Subcutaneous abdominal adipose tissue (tissue), 5 donors: ENCODE data around the gene SETD6.

ENCODE experiments used
- H3K27ac ChIP-seq: one replicate; pipeline ENCODE4 v1.7.0; 2013; ENCODE audit warnings: low read depth, mild to moderate bottlenecking, inconsistent platforms, low read length, moderate library complexity
- H3K27me3 ChIP-seq, 5 donors: one replicate each; pipeline ENCODE4 v1.7.0; 2013; ENCODE audit warnings: low read length in 5 of 5, inconsistent platforms in 1 of 5; ENCODE audit not compliant: control insufficient read depth in 5 of 5, insufficient read depth in 4 of 5
- H3K36me3 ChIP-seq, 5 donors: one replicate each; pipeline ENCODE4 v1.7.0; 2013; ENCODE audit warnings: low read length in 5 of 5; ENCODE audit not compliant: control insufficient read depth in 5 of 5, insufficient read depth in 5 of 5
- H3K4me1 ChIP-seq, 5 donors: one replicate each; pipeline ENCODE4 v1.7.0; 2013; ENCODE audit warnings: low read length in 5 of 5, mild to moderate bottlenecking in 3 of 5, moderate library complexity in 1 of 5; ENCODE audit not compliant: control insufficient read depth in 5 of 5, insufficient read depth in 5 of 5
- H3K4me3 ChIP-seq, 5 donors: one replicate each; pipeline ENCODE4 v1.7.0; 2013; ENCODE audit warnings: low read length in 5 of 5, low read depth in 1 of 5
- H3K9ac ChIP-seq, 5 donors: one replicate each; pipeline ENCODE4 v1.7.0; 2013; ENCODE audit warnings: low read length in 5 of 5, mild to moderate bottlenecking in 4 of 5, moderate library complexity in 3 of 5
- H3K9me3 ChIP-seq, 5 donors: one replicate each; pipeline ENCODE4 v1.7.0; 2013; ENCODE audit warnings: low read length in 5 of 5; ENCODE audit not compliant: control insufficient read depth in 5 of 5
- donor health status: healthy.
- donor health status: healthy.
- donor health status: healthy.
- donor health status: healthy.
- donor health status: healthy.

Gene SETD6

GRCh38 chr16:58500430-58501241 is 14.7 kb upstream of the SETD6 start:
- H3K36me3 ChIP-seq = no peaks in the 10 kb centered on the region
- H3K27ac ChIP-seq = no peak overlapping the region
- peaks cover 38 to 69% (median 53%) of the 10 kb centered on the region in 5 donors for H3K27me3 ChIP-seq
- peak overlapping the region in 2 of 5 donors; percentile 17 to 47 for H3K4me3 ChIP-seq
- no peaks in the 10 kb centered on the region for H3K9me3 ChIP-seq
- peak overlapping the region in 1 of 5 donors; percentile 28 for H3K9ac ChIP-seq
- H3K4me1 ChIP-seq = peaks cover 0 to 19% (median 13%) of the 10 kb centered on the region in 5 donors

GRCh38 chr16:58501242-58502131 is 13.8 kb upstream of the SETD6 start:
- Histone ChIP-seq H3K27me3 (peaks cover 38 to 63% (median 51%) of the 10 kb centered on the region in 5 donors), H3K27ac (no peak overlapping the region), H3K9me3 (no peaks in the 10 kb centered on the region), H3K9ac (no peak overlapping the region), H3K4me3 (peak overlapping the region in 4 of 5 donors; percentile 17 to 47 (median 26)), H3K4me1 (peaks cover 0 to 17% (median 12%) of the 10 kb centered on the region in 5 donors), H3K36me3 (no peaks in the 10 kb centered on the region)

- H3K9me3 ChIP-seq = no peaks in the 10 kb centered on the region
- H3K27ac ChIP-seq = no peak overlapping the region
- peaks cover 0 to 17% (median 12%) of the 10 kb centered on the region in 5 donors for H3K4me1 ChIP-seq
- no peak overlapping the region for H3K4me3 ChIP-seq
- H3K27me3 ChIP-seq = peaks cover 38 to 70% (median 57%) of the 10 kb centered on the region in 5 donors
- H3K9ac ChIP-seq = no peak overlapping the region
- H3K36me3 ChIP-seq = no peaks in the 10 kb centered on the region
These were observed 12.9 kb upstream of the SETD6 start for GRCh38 chr16:58502217-58502921.

GRCh38 chr16:58503166-58503862 is 12.0 kb upstream of the SETD6 start:
- Histone ChIP-seq H3K9me3 (no peaks in the 10 kb centered on the region), H3K36me3 (no peaks in the 10 kb centered on the region), H3K27me3 (peaks cover 40 to 73% (median 60%) of the 10 kb centered on the region in 5 donors), H3K4me1 (peaks cover 0 to 17% (median 12%) of the 10 kb centered on the region in 5 donors), H3K9ac (no peak overlapping the region), H3K27ac (no peak overlapping the region), H3K4me3 (no peak overlapping the region)

- Histone ChIP-seq H3K4me3 (no peak overlapping the region), H3K9ac (no peak overlapping the region), H3K27ac (no peak overlapping the region), H3K27me3 (peaks cover 40 to 69% (median 59%) of the 10 kb centered on the region in 5 donors), H3K4me1 (peaks cover 0 to 17% (median 12%) of the 10 kb centered on the region in 5 donors), H3K9me3 (no peaks in the 10 kb centered on the region), H3K36me3 (no peaks in the 10 kb centered on the region)
These were observed 11.2 kb upstream of the SETD6 start for GRCh38 chr16:58503863-58504688.

- no peaks in the 10 kb centered on the region for H3K9me3 ChIP-seq
- no peak overlapping the region for H3K4me3 ChIP-seq
- H3K27me3 ChIP-seq = peaks cover 22 to 47% (median 37%) of the 10 kb centered on the region in 5 donors
- H3K36me3 ChIP-seq = no peaks in the 10 kb centered on the region
- no peak overlapping the region for H3K9ac ChIP-seq
- H3K27ac ChIP-seq = no peak overlapping the region
- H3K4me1 ChIP-seq = peaks cover 0 to 2% (median under 1%) of the 10 kb centered on the region in 5 donors
These were observed 8.8 kb upstream of the SETD6 start for GRCh38 chr16:58506241-58507194.

- Histone ChIP-seq H3K4me3 (no peak overlapping the region), H3K9me3 (no peaks in the 10 kb centered on the region), H3K27me3 (peaks cover 13 to 38% (median 28%) of the 10 kb centered on the region in 5 donors), H3K27ac (no peak overlapping the region), H3K36me3 (no peaks in the 10 kb centered on the region), H3K4me1 (peaks cover 0 to 5% (median 0%) of the 10 kb centered on the region in 5 donors), H3K9ac (no peak overlapping the region)
These were observed 7.9 kb upstream of the SETD6 start for GRCh38 chr16:58507195-58507962.
